ENCODE results near the gene NCOA3. TPM values are rescaled to one million over a fixed set of nuclear protein-coding genes. Genes with fewer than 3 reads are reported as not detected.
A peak's percentile ranks its signal among the peaks of the same experiment; 100 is the strongest.

The NCOA3 gene
- total and polyA plus RNA-seq, 10 of the 15 experiments (the other 5 are each of a cell fraction or from before 2014, with no cell fraction given): 16.9 to 96.2 (median 73.6) TPM

DNA sequence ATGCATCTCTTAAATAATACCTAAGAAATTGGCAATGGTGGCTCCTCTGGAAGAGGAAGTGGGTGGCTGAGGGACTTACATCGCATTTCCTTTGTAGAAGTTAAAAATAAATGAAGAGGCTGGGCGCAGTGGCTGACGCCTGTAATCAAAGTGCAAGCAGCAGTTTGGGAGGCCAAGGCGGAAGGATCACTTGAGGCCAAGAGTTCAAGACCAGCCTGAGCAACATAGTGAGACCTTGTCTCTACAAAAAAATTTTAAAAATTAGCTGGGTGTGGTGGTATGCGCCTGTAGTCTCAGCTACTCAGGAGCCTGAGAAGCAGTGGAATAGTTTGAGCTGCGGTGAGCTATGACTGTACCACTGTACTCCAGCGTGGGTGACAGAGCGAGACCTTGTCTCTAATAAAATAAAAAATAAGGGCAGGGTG, 12.2 kb upstream of the NCOA3 start (continued):
- TF ChIP-seq, protein P1, sequence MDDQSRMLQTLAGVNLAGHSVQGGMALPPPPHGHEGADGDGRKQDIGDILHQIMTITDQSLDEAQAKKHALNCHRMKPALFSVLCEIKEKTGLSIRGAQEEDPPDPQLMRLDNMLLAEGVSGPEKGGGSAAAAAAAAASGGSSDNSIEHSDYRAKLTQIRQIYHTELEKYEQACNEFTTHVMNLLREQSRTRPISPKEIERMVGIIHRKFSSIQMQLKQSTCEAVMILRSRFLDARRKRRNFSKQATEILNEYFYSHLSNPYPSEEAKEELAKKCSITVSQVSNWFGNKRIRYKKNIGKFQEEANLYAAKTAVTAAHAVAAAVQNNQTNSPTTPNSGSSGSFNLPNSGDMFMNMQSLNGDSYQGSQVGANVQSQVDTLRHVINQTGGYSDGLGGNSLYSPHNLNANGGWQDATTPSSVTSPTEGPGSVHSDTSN (IDR thresholded peaks at IDR 0.05; ENCODE audit: insufficient replicate concordance, low read depth, low read length): no peak
- TF ChIP-seq, protein P2, sequence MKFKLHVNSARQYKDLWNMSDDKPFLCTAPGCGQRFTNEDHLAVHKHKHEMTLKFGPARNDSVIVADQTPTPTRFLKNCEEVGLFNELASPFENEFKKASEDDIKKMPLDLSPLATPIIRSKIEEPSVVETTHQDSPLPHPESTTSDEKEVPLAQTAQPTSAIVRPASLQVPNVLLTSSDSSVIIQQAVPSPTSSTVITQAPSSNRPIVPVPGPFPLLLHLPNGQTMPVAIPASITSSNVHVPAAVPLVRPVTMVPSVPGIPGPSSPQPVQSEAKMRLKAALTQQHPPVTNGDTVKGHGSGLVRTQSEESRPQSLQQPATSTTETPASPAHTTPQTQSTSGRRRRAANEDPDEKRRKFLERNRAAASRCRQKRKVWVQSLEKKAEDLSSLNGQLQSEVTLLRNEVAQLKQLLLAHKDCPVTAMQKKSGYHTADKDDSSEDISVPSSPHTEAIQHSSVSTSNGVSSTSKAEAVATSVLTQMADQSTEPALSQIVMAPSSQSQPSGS (IDR thresholded peaks at IDR 0.05; ENCODE audit: low read length): no peak
- TF ChIP-seq RUNX3 (IDR thresholded peaks at IDR 0.05; ENCODE audit: low read length) (peak; percentile 37; the same call in 1 of the 2 replicates), BHLHE40 (IDR thresholded peaks at IDR 0.05; ENCODE audit: borderline replicate concordance in 1 of 2, low read depth in 2 of 2, low read length in 1 of 2) (no peak), ZSCAN29 (IDR thresholded peaks at IDR 0.05) (no peak), EP300 (IDR thresholded peaks at IDR 0.05; ENCODE audit: borderline replicate concordance in 1 of 2, control insufficient read depth in 1 of 2, low read depth in 2 of 2, low read length in 2 of 2) (no peak), IRF4 (IDR thresholded peaks at IDR 0.05; ENCODE audit: low read depth, low read length) (no peak), BMI1 (IDR thresholded peaks at IDR 0.05; ENCODE audit: borderline replicate concordance) (no peak), ASH2L (IDR thresholded peaks at IDR 0.05; ENCODE audit: borderline replicate concordance, low read depth) (no peak), TCF3 (IDR thresholded peaks at IDR 0.05; ENCODE audit: borderline replicate concordance, insufficient read depth, low read depth, low read length) (no peak), ETV6 (conservative IDR thresholded peaks at IDR 0.05 in 1 of 2, IDR thresholded peaks at IDR 0.05 in 1 of 2; ENCODE audit: borderline replicate concordance in 1 of 2, low read depth in 1 of 2) (peak in 1 of 2 experiments; percentile 32; a peak in 1 of 4 replicates), ZNF592 (IDR thresholded peaks at IDR 0.05) (no peak), NR2F1 (conservative IDR thresholded peaks at IDR 0.05) (no peak), E2F8 (IDR thresholded peaks at IDR 0.05; ENCODE audit: low read depth, partially characterized antibody) (no peak), MYB (IDR thresholded peaks at IDR 0.05; ENCODE audit: borderline replicate concordance, low read depth, low read length) (no peak), HDGF (IDR thresholded peaks at IDR 0.05) (no peak)
- TF ChIP-seq, protein P3, sequence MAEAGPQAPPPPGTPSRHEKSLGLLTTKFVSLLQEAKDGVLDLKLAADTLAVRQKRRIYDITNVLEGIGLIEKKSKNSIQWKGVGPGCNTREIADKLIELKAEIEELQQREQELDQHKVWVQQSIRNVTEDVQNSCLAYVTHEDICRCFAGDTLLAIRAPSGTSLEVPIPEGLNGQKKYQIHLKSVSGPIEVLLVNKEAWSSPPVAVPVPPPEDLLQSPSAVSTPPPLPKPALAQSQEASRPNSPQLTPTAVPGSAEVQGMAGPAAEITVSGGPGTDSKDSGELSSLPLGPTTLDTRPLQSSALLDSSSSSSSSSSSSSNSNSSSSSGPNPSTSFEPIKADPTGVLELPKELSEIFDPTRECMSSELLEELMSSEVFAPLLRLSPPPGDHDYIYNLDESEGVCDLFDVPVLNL (IDR thresholded peaks at IDR 0.05; ENCODE audit: low read depth, low read length): no peak
- TF ChIP-seq, protein P4, sequence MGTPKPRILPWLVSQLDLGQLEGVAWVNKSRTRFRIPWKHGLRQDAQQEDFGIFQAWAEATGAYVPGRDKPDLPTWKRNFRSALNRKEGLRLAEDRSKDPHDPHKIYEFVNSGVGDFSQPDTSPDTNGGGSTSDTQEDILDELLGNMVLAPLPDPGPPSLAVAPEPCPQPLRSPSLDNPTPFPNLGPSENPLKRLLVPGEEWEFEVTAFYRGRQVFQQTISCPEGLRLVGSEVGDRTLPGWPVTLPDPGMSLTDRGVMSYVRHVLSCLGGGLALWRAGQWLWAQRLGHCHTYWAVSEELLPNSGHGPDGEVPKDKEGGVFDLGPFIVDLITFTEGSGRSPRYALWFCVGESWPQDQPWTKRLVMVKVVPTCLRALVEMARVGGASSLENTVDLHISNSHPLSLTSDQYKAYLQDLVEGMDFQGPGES (IDR thresholded peaks at IDR 0.05): no peak

Data from GM12878 (cell line).